Measurements from ENCODE around the gene IL37.

Gene IL37

DNA sequence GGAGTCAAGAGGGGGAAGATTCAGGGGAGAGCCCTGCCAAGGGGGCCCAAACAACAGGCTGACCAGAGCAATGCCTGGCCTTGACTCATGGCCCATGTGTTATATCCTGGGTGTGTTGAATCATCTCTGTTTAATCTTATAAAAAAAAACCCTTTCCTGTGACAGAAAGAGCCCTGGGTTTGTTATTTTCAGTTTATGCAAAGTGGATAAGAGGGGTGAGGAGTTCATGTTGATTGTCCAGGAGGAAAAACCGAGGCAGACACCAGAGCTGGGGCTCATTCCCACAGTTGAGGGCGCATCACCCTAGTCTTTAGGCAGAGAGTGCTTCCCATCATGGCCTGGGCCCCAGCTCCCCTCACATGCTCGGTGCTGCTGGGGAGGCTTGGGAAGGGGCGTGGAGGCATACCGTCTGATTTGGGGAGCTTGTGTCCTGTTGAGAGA, 30.9 kb upstream of the IL37 start:
- no peaks in the 10 kb centered on the region for H3K79me2 ChIP-seq (ENCODE audit: control insufficient read depth, insufficient read depth, low read length)
- DNase-seq, result no peak
- no peak overlapping the region for H3K18ac ChIP-seq (ENCODE audit: low read length)
- no CpG with 5 or more reads among the region's 5 CpGs for WGBS (ENCODE audit: extremely low coverage, insufficient coverage, low lambda C conversion rate)
- H2BK120ac ChIP-seq (ENCODE audit: low read depth, low read length), result no peak overlapping the region
- H3K56ac ChIP-seq (ENCODE audit: low read length), result peak overlapping the region; percentile 19
- H3K36me3 ChIP-seq (ENCODE audit: control insufficient read depth, insufficient read depth, low read length), result no peaks in the 10 kb centered on the region
- no peaks in the 10 kb centered on the region for H3K27me3 ChIP-seq (ENCODE audit: insufficient read depth, low read length, poor library complexity)
- H3K4ac ChIP-seq (ENCODE audit: low read depth, low read length), result no peak overlapping the region
- H4K5ac ChIP-seq (ENCODE audit: low read length), result no peak overlapping the region
- H3K27ac ChIP-seq (ENCODE audit: low read depth, low read length), result no peak overlapping the region
- no peak overlapping the region for H2BK15ac ChIP-seq (replicated peaks; ENCODE audit: low read depth)
- H3K4me2 ChIP-seq (ENCODE audit: low read length), result no peak overlapping the region
- H3K23ac ChIP-seq (ENCODE audit: low read length), result no peak overlapping the region
- H3K4me3 ChIP-seq (ENCODE audit: low read length), result no peak overlapping the region
- no peaks in the 10 kb centered on the region for H3K4me1 ChIP-seq (ENCODE audit: control insufficient read depth, low read depth, low read length)
- no peak overlapping the region for H2AK5ac ChIP-seq (ENCODE audit: low read length)
- H2BK5ac ChIP-seq (ENCODE audit: low read length), result no peak overlapping the region
- H3K79me1 ChIP-seq (ENCODE audit: low read length), result no peaks in the 10 kb centered on the region
- no peak overlapping the region for H3K9ac ChIP-seq (ENCODE audit: low read length)
- H4K8ac ChIP-seq (ENCODE audit: low read depth, low read length), result no peak overlapping the region

DNA sequence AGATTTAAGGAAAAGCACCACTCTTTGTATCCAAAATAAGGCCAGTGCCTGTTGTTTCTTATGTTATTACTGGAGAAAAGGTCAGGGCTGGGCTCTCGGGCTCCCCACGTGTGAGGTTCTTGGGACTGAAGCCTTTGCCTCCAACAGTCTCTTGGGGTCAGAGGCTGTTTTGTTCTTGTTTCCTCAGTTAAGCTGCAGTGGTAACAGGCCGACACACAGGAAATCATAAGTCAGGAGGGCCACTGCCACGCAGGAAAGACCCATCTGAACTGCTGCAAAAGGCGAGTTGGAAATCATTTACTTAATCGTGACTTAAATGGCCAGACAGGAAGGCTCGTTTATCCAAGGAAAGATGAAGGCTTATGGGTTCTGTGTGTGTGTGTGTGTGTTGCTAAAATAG, 30.3 kb upstream of the IL37 start:
- Histone ChIP-seq H3K79me2 (ENCODE audit: control insufficient read depth, insufficient read depth, low read length) (no peaks in the 10 kb centered on the region), H3K18ac (ENCODE audit: low read length) (no peak overlapping the region), H3K27me3 (ENCODE audit: insufficient read depth, low read length, poor library complexity) (no peaks in the 10 kb centered on the region), H3K56ac (ENCODE audit: low read length) (peak overlapping the region; percentile 19), H3K4ac (ENCODE audit: low read depth, low read length) (no peak overlapping the region), H3K23ac (ENCODE audit: low read length) (no peak overlapping the region), H3K27ac (ENCODE audit: low read depth, low read length) (no peak overlapping the region), H3K4me1 (ENCODE audit: control insufficient read depth, low read depth, low read length) (no peaks in the 10 kb centered on the region), H3K4me3 (ENCODE audit: low read length) (no peak overlapping the region), H3K79me1 (ENCODE audit: low read length) (no peaks in the 10 kb centered on the region), H3K36me3 (ENCODE audit: control insufficient read depth, insufficient read depth, low read length) (no peaks in the 10 kb centered on the region), H4K5ac (ENCODE audit: low read length) (no peak overlapping the region), H4K8ac (ENCODE audit: low read depth, low read length) (no peak overlapping the region), H3K9ac (ENCODE audit: low read length) (no peak overlapping the region), H2BK120ac (ENCODE audit: low read depth, low read length) (no peak overlapping the region), H2BK15ac (replicated peaks; ENCODE audit: low read depth) (no peak overlapping the region), H3K4me2 (ENCODE audit: low read length) (no peak overlapping the region), H2AK5ac (ENCODE audit: low read length) (no peak overlapping the region), H2BK5ac (ENCODE audit: low read length) (no peak overlapping the region)
- WGBS (ENCODE audit: extremely low coverage, insufficient coverage, low lambda C conversion rate), result no CpG with 5 or more reads among the region's 7 CpGs
- DNase-seq, result no peak

GRCh38 chr2:112881217-112881985, 29.6 kb upstream of the IL37 start:
- Histone ChIP-seq H3K18ac (ENCODE audit: low read length) (no peak overlapping the region), H3K79me2 (ENCODE audit: control insufficient read depth, insufficient read depth, low read length) (no peaks in the 10 kb centered on the region), H2BK5ac (ENCODE audit: low read length) (no peak overlapping the region), H3K56ac (ENCODE audit: low read length) (no peak overlapping the region), H3K23ac (ENCODE audit: low read length) (no peak overlapping the region), H2BK120ac (ENCODE audit: low read depth, low read length) (no peak overlapping the region), H2BK15ac (replicated peaks; ENCODE audit: low read depth) (no peak overlapping the region), H3K4me2 (ENCODE audit: low read length) (no peak overlapping the region), H4K8ac (ENCODE audit: low read depth, low read length) (no peak overlapping the region), H2AK5ac (ENCODE audit: low read length) (no peak overlapping the region), H3K27me3 (ENCODE audit: insufficient read depth, low read length, poor library complexity) (no peaks in the 10 kb centered on the region), H3K79me1 (ENCODE audit: low read length) (no peaks in the 10 kb centered on the region), H3K9ac (ENCODE audit: low read length) (no peak overlapping the region), H3K4ac (ENCODE audit: low read depth, low read length) (no peak overlapping the region), H4K5ac (ENCODE audit: low read length) (no peak overlapping the region), H3K4me3 (ENCODE audit: low read length) (no peak overlapping the region), H3K27ac (ENCODE audit: low read depth, low read length) (no peak overlapping the region), H3K4me1 (ENCODE audit: control insufficient read depth, low read depth, low read length) (no peaks in the 10 kb centered on the region), H3K36me3 (ENCODE audit: control insufficient read depth, insufficient read depth, low read length) (no peaks in the 10 kb centered on the region)
- DNase-seq, result peak; percentile 63
- no CpG with 5 or more reads among the region's 5 CpGs for WGBS (ENCODE audit: extremely low coverage, insufficient coverage, low lambda C conversion rate)

DNA sequence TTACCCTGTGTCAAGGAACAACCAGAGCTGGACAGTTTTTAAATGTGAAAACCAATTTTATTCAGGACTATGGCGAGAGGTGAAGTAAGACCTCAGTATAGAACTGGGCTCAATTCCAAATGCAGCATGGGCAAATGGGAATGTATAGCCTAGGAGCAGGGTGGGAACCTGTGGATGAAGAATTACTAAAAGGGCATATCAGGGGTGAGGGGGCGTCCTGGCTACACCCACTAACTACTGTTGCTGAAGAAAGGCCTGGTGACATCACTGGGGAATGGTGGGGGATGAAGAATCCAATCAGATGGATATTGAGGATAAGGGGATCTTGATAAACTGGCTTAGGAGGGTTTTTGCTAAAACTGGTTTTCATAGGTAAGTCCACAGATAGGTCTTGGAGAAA, 27.3 kb upstream of the IL37 start:
- Histone ChIP-seq H3K27ac (ENCODE audit: low read depth, low read length) (no peak overlapping the region), H3K4me3 (ENCODE audit: low read length) (no peak overlapping the region)

DNA sequence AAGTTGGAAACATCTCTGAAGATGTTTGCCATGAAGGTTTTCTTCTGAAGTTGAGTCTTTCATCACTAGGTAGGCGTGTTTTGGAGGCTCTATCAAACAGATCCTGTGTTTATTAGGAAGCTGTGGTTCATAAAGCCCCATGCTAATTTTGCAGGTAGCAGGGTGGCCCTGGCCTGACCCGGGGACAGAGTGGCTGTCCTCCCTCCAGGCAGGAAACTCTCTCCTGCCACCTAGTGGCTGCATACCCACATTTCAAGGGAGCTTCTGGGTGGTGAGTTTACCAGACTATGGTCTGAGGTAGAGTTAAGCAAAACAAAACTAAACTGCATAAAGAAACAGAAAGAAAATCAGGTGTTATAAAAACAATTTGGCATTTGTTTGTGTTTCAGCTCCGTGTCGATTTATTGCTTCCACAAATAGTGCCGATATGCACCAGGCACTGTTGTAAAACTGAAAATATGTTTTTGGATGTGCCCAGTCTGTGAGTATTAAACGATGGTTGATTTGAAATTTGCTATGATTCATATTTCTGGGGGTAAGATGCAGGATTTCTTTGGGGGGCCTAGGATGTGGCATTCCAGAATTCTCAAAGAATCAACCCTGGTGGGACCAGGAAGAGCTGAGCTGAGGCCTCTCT, 26.0 kb upstream of the IL37 start:
- DNase-seq, result peak; percentile 81
- no peak overlapping the region for H3K4me2 ChIP-seq (ENCODE audit: low read length)
- H3K9ac ChIP-seq (ENCODE audit: low read length), result no peak overlapping the region
- H2BK120ac ChIP-seq (ENCODE audit: low read depth, low read length), result no peak overlapping the region
- no peaks in the 10 kb centered on the region for H3K36me3 ChIP-seq (ENCODE audit: control insufficient read depth, insufficient read depth, low read length)
- H3K18ac ChIP-seq (ENCODE audit: low read length), result no peak overlapping the region
- H3K79me2 ChIP-seq (ENCODE audit: control insufficient read depth, insufficient read depth, low read length), result no peaks in the 10 kb centered on the region
- no peaks in the 10 kb centered on the region for H3K79me1 ChIP-seq (ENCODE audit: low read length)
- H3K27me3 ChIP-seq (ENCODE audit: insufficient read depth, low read length, poor library complexity), result no peaks in the 10 kb centered on the region
- no peak overlapping the region for H4K5ac ChIP-seq (ENCODE audit: low read length)
- no peak overlapping the region for H2BK15ac ChIP-seq (replicated peaks; ENCODE audit: low read depth)
- no peak overlapping the region for H3K27ac ChIP-seq (ENCODE audit: low read depth, low read length)
- no CpG with 5 or more reads among the region's 6 CpGs for WGBS (ENCODE audit: extremely low coverage, insufficient coverage, low lambda C conversion rate)
- H3K23ac ChIP-seq (ENCODE audit: low read length), result no peak overlapping the region
- no peak overlapping the region for H4K8ac ChIP-seq (ENCODE audit: low read depth, low read length)
- H2BK5ac ChIP-seq (ENCODE audit: low read length), result no peak overlapping the region
- H2AK5ac ChIP-seq (ENCODE audit: low read length), result no peak overlapping the region
- H3K4ac ChIP-seq (ENCODE audit: low read depth, low read length), result no peak overlapping the region
- H3K56ac ChIP-seq (ENCODE audit: low read length), result peak overlapping the region; percentile 8
- no peaks in the 10 kb centered on the region for H3K4me1 ChIP-seq (ENCODE audit: control insufficient read depth, low read depth, low read length)
- H3K4me3 ChIP-seq (ENCODE audit: low read length), result no peak overlapping the region

More for the DNA sequence above, 27.3 kb upstream of the IL37 start:
- Histone ChIP-seq H3K4ac (ENCODE audit: low read depth, low read length) (no peak overlapping the region), H3K23ac (ENCODE audit: low read length) (no peak overlapping the region), H3K27me3 (ENCODE audit: insufficient read depth, low read length, poor library complexity) (no peaks in the 10 kb centered on the region), H4K8ac (ENCODE audit: low read depth, low read length) (no peak overlapping the region), H3K56ac (ENCODE audit: low read length) (no peak overlapping the region), H2BK120ac (ENCODE audit: low read depth, low read length) (no peak overlapping the region), H3K4me1 (ENCODE audit: control insufficient read depth, low read depth, low read length) (no peaks in the 10 kb centered on the region), H3K4me2 (ENCODE audit: low read length) (no peak overlapping the region), H2BK5ac (ENCODE audit: low read length) (no peak overlapping the region), H3K9ac (ENCODE audit: low read length) (no peak overlapping the region), H4K5ac (ENCODE audit: low read length) (no peak overlapping the region), H3K18ac (ENCODE audit: low read length) (no peak overlapping the region), H3K79me1 (ENCODE audit: low read length) (no peaks in the 10 kb centered on the region), H2AK5ac (ENCODE audit: low read length) (no peak overlapping the region), H3K36me3 (ENCODE audit: control insufficient read depth, insufficient read depth, low read length) (no peaks in the 10 kb centered on the region), H2BK15ac (replicated peaks; ENCODE audit: low read depth) (no peak overlapping the region), H3K79me2 (ENCODE audit: control insufficient read depth, insufficient read depth, low read length) (no peaks in the 10 kb centered on the region)
- no CpG with 5 or more reads among the region's 2 CpGs for WGBS (ENCODE audit: extremely low coverage, insufficient coverage, low lambda C conversion rate)
- DNase-seq, result no peak

Measured in mesendoderm (in vitro differentiated cells).